Heart right ventricle (tissue), 16 donors: ENCODE results near the gene LRP5. TPM values are rescaled to one million over a fixed set of nuclear protein-coding genes. Genes with fewer than 3 reads are reported as not detected.
"Not testable (repeated sequence)": the region's sequence is repeated elsewhere in the genome, so short reads cannot be mapped to it uniquely, and the experiment has no call there.

ENCODE experiments used
- ATAC-seq, 8 donors: fragments of 200-7000 bp; cut with Tn5 transposase; one replicate each; pipeline ENCODE4 v1.9.1; 2020; ENCODE audit warnings: mild to moderate bottlenecking in 8 of 8, moderate library complexity in 8 of 8, moderate number of reproducible peaks in 1 of 8
- DNase-seq, 2 donors: peaks; one replicate each; pipeline ENCODE4 v3.0.0-alpha.2; 2020
- H3K27ac ChIP-seq, 10 donors: fragments of 200-600 bp; sonication (generic) in 2 of 10; one replicate each; pipeline versions ENCODE4 v1.5.0 to v1.8.0; 2020 to 2022; ENCODE audit warnings: mild to moderate bottlenecking in 3 of 10
- H3K27me3 ChIP-seq, 7 donors: fragments of 200-600 bp; one replicate each; pipeline ENCODE4 v1.8.0; 2021 to 2022; ENCODE audit warnings: mild to moderate bottlenecking in 2 of 7
- H3K36me3 ChIP-seq, 9 donors: fragments of 200-600 bp; sonication (generic) in 1 of 9; one replicate each; pipeline versions ENCODE4 v1.5.0 to v1.8.0; 2020 to 2022; ENCODE audit warnings: mild to moderate bottlenecking in 2 of 9
- H3K4me1 ChIP-seq, 9 donors: fragments of 200-600 bp; sonication (generic) in 1 of 9; one replicate each; pipeline versions ENCODE4 v1.5.0 to v1.8.0; 2020 to 2022; ENCODE audit warnings: mild to moderate bottlenecking in 4 of 9
- H3K4me3 ChIP-seq, 10 donors: fragments of 200-600 bp; sonication (generic) in 2 of 10; one replicate each; pipeline versions ENCODE4 v1.5.0 to v1.8.0; 2020 to 2022; ENCODE audit warnings: mild to moderate bottlenecking in 7 of 10, moderate library complexity in 2 of 10
- H3K9me3 ChIP-seq, 11 donors: fragments of 200-600 bp in 10 of 11; sonication (generic) in 2 of 11; one replicate each; pipeline versions ENCODE4 v1.5.0 to v1.8.0; 2013 to 2022; ENCODE audit warnings: mild to moderate bottlenecking in 2 of 11, control low read depth in 1 of 11, moderate library complexity in 1 of 11
- WGBS, 2 donors: extraction: QIAGEN DNeasy Blood & Tissue Kit; methylation state at CpG; one replicate each; pipeline ENCODE4 v1.1.7; 2013; ENCODE audit warnings: inconsistent platforms in 1 of 2; 5-methylcytosine and 5-hydroxymethylcytosine counted together
- intact Hi-C, 10 donors: fragments of 100-400 bp; cut with DNase I; formaldehyde crosslinking; loops; one replicate each; pipeline versions ENCODE4 v1.11.1 to v1.14.2; 2022
- polyA plus RNA-seq, 2 donors: library from polyadenylated mRNA; stranded (reverse); fragments of 200-250 nt; gene quantifications; one replicate each; pipeline ENCODE4 v1.2.3, GENCODE V29; 2013
- total RNA-seq, 10 donors: library from RNA; stranded (reverse); fragmentation: NEBNext Ultra II Directional in 3 of 10; extraction: Animal tissue kit (Norgen Biotek cat#: 25700) in 3 of 10; gene quantifications; one replicate each; pipeline versions ENCODE4 v1.2.1 to v1.2.4, GENCODE V29; 2021 to 2023
- TF ChIP-seq, protein P1 (sequence below), 9 donors: fragments of 200-600 bp; sonication (generic) in 2 of 9; IDR thresholded peaks; one replicate each; pipeline versions ENCODE4 v1.5.0 to v1.8.0; 2021 to 2022; ENCODE audit warnings: antibody characterized with exemption in 9 of 9, mild to moderate bottlenecking in 5 of 9, moderate library complexity in 1 of 9
- donor health status: Arrhythmogenic right ventricular cardiomyopathy.
- donor health status: ischemic (EF 13 %, LVEDD 7.1; RV severe dilation, severe dysfunction).
- donor health status: healthy with polysubstance abuse.
- donor health status: DM: no; HTN: yes; CAD: no.
- donor health status: DM: no; HTN: no; CAD: no.
- donor health status: ischemic (EF 25% LVEDD 6.9; RV normal size, moderate dysfunction).
- donor health status: ischemic (EF 25% LVEDD 5.7; RV mildly dilated, moderate dysfunction).
- donor health status: healthy.
- donor health status: DM: yes; HTN: yes; CAD: no.
- donor health status: Ischemic cardiomyopathy.
- donor health status: ischemic (EF 35%, LVEDD 5.7; RV mildly dilated, moderate dysfunction).
- donor health status: nonischemic (EF 11% LVEDD 7.7; RV severe dilation, severe dysfunction).
- donor health status: DM: yes; HTN: yes; CAD: no.
- donor health status: PGD.
- donor health status: ischemic (EF 29% LVEDD 5.4; RV normal size, mild dysfunction).
- donor health status: nonischemic (EF 23%, LVEDD 6.1; RV moderate dilation, normal function).

The LRP5 gene
- total and polyA plus RNA-seq, 12 donors, result 23.2 to 73.3 (median 46.3) TPM

DNA sequence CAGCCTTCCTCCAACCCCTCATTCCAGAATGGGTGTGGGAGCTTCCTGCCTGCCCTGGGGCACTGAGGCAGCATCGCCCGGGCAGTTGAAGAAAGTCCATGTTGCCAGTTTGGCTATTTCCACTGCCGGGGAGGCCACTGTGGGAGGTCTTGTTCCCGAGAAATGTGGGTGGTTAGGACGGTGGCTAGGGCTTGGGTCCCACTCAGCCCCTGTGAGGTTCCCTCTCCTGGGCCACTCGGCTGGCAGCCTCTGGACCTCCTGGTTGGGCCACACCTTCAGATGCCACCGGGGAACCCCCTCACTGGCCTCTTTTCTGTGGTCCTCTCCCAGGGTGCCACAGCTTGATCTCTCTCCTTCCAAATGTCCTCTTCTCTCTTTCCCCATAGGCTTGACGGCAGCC is 143.1 kb downstream of the LRP5 start:
- DNase-seq (no peak), ATAC-seq (no peak)
- Histone ChIP-seq H3K4me3 (no peak overlapping the region), H3K9me3 (no peaks in the 10 kb centered on the region), H3K36me3 (no peaks in the 10 kb centered on the region), H3K4me1 (peaks cover 0 to 7% (median 3%) of the 10 kb centered on the region in 9 donors), H3K27me3 (no peaks in the 10 kb centered on the region), H3K27ac (no peak overlapping the region)
- TF ChIP-seq, protein P1, sequence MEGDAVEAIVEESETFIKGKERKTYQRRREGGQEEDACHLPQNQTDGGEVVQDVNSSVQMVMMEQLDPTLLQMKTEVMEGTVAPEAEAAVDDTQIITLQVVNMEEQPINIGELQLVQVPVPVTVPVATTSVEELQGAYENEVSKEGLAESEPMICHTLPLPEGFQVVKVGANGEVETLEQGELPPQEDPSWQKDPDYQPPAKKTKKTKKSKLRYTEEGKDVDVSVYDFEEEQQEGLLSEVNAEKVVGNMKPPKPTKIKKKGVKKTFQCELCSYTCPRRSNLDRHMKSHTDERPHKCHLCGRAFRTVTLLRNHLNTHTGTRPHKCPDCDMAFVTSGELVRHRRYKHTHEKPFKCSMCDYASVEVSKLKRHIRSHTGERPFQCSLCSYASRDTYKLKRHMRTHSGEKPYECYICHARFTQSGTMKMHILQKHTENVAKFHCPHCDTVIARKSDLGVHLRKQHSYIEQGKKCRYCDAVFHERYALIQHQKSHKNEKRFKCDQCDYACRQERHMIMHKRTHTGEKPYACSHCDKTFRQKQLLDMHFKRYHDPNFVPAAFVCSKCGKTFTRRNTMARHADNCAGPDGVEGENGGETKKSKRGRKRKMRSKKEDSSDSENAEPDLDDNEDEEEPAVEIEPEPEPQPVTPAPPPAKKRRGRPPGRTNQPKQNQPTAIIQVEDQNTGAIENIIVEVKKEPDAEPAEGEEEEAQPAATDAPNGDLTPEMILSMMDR (IDR thresholded peaks at IDR 0.05), result no peak
- intact Hi-C loops, result no loop called here
- WGBS, 2 donors, result 75 to 83% methylated on average over 8 of the region's 8 CpGs

DNA sequence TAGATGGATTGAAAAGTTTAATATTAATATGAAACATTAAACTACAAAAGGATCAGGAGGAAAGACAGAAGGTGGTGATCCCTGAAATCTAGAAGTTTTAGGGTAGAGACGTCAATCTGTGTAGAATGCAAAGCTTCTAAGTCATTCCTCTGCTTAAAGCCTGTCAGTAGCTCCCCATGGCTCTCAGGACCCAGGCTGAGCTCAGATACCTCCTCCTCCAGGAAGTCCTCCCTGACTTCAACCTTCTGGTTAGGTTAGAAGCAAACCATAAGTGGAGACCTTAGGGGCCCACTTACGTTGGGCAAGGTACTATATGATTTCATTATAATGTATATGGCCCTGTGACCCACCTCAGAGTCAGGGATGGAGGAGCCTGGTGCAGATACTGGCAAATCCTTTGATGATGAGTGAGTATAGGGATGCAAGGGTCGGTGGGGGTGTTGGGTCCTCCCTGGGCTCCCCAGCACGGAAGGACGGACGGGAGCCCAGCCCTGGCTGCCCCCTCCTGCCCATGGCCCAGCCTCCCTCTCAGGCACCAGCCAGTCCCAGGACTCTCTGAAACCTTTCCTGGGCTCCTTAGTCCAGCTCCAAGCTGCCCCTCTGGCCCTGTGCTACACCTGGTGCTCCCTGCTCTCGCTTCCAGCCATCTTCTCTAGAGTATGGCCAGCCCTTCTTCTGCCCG is 145.0 kb downstream of the LRP5 start:
- no peaks in the 10 kb centered on the region for H3K27me3 ChIP-seq
- intact Hi-C loops, result no loop called here
- no peaks in the 10 kb centered on the region for H3K9me3 ChIP-seq
- no peaks in the 10 kb centered on the region for H3K36me3 ChIP-seq
- ATAC-seq (no peak), DNase-seq (no peak)
- no peak overlapping the region for H3K27ac ChIP-seq
- TF ChIP-seq, protein P1 (IDR thresholded peaks at IDR 0.05), result no peak
- 75 to 80% methylated on average over 8 of the region's 8 CpGs for WGBS, 2 donors
- H3K4me1 ChIP-seq, result peaks cover 0 to 18% (median 10%) of the 10 kb centered on the region in 9 donors
- no peak overlapping the region for H3K4me3 ChIP-seq

DNA sequence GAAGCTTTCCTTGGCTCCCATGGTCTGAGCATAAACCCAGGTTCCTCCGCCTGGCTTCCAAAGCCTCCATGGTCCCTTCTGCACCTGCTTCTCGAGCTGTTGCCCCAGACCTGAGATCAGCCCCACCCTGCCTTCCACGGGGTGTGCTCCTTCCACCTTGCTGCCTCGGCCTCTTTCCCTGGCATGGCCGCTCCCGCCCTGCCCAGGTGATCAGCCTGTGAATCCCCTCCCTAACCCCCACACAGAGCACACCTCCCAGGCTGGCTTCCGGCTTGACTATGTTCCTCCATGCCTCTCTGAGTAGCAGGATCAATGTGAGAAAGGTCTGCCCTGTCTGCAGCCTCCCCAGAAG is 145.5 kb downstream of the LRP5 start:
- Histone ChIP-seq H3K27ac (no peak overlapping the region), H3K4me3 (no peak overlapping the region), H3K4me1 (peaks cover 4 to 23% (median 15%) of the 10 kb centered on the region in 9 donors), H3K27me3 (no peaks in the 10 kb centered on the region), H3K9me3 (no peaks in the 10 kb centered on the region), H3K36me3 (no peaks in the 10 kb centered on the region)
- ATAC-seq (no peak), DNase-seq (no peak)
- TF ChIP-seq, protein P1 (IDR thresholded peaks at IDR 0.05), result no peak
- WGBS, 2 donors, result 86 to 93% methylated on average over 7 of the region's 7 CpGs
- intact Hi-C loops, result no loop called here

DNA sequence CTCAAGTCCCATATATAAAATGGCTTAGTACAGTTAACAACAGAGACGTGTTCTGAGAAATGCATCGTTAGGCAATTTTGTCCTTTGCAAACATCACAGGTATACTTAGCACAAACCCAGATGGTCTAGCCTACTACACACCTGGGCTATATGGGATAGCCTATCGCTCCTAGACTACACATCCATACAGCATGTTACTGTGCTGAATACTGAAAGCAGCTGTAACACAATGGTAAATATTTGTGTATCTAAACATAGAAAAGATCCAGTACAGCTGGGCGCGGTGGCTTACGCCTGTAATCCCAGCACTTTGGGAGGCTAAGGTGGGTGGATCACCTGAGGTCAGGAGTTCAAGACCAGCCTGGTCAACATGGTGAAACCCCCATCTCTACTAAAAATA is 145.9 kb downstream of the LRP5 start:
- H3K4me3 ChIP-seq, ATAC-seq, H3K36me3 ChIP-seq, H3K9me3 ChIP-seq, DNase-seq, H3K27me3 ChIP-seq, H3K27ac ChIP-seq, intact Hi-C loops: not testable (repeated sequence)
- 88 to 92% methylated on average over 6 of the region's 6 CpGs for WGBS, 2 donors
- H3K4me1 ChIP-seq, result peaks cover 5 to 28% (median 20%) of the 10 kb centered on the region in 9 donors
